KOPT-K1 (cell line): ENCODE results near the gene GDPD5.
A peak's percentile ranks its signal among the peaks of the same experiment; 100 is the strongest.

ENCODE experiments used
- H3K27ac ChIP-seq: fragments of 200-600 bp; sonication (generic); 2 replicates; pipeline ENCODE4 v1.5.1; 2016; ENCODE audit warnings: antibody characterized with exemption, mild to moderate bottlenecking, low read depth, low read length; ENCODE audit not compliant: poor library complexity, severe bottlenecking
- H3K36me3 ChIP-seq: fragments of 200-600 bp; sonication (generic); 2 replicates; pipeline ENCODE4 v1.5.1; 2017; ENCODE audit warnings: antibody characterized with exemption, mild to moderate bottlenecking, low read length, moderate library complexity; ENCODE audit not compliant: insufficient read depth
- H3K9me3 ChIP-seq: fragments of 200-600 bp; sonication (generic); 2 replicates; pipeline ENCODE4 v1.5.1; 2017; ENCODE audit warnings: antibody characterized with exemption, low read length, mild to moderate bottlenecking; ENCODE audit not compliant: insufficient read depth, poor library complexity, severe bottlenecking

GDPD5 gene

GRCh38 chr11:75399344-75400145, 126.2 kb downstream of the GDPD5 start, which contains the start of gene RPS3:
RPS3 (plus strand) TSS chr11:75399518; CDS start chr11:75399548, 30 bp downstream.
- Histone ChIP-seq H3K36me3 (peaks cover 46% of the 10 kb centered on the region), H3K9me3 (no peaks in the 10 kb centered on the region), H3K27ac (peak within 1 kb of the TSS; percentile 84)

GRCh38 chr11:75398906-75399305, 126.8 kb downstream of the GDPD5 start:
- Histone ChIP-seq H3K9me3 (no peaks in the 10 kb centered on the region), H3K27ac (no peak overlapping the region), H3K36me3 (peaks cover 40% of the 10 kb centered on the region)

- no peaks in the 10 kb centered on the region for H3K9me3 ChIP-seq
- H3K36me3 ChIP-seq = no peaks in the 10 kb centered on the region
- no peak overlapping the region for H3K27ac ChIP-seq
Observed at GRCh38 chr11:75394085-75394840, 131.5 kb downstream of the GDPD5 start.

GRCh38 chr11:75389925-75390324, 135.8 kb downstream of the GDPD5 start:
- H3K27ac ChIP-seq = no peak overlapping the region
- no peaks in the 10 kb centered on the region for H3K9me3 ChIP-seq
- no peaks in the 10 kb centered on the region for H3K36me3 ChIP-seq

GRCh38 chr11:75389276-75389605, 136.5 kb downstream of the GDPD5 start:
- no peaks in the 10 kb centered on the region for H3K36me3 ChIP-seq
- H3K9me3 ChIP-seq = no peaks in the 10 kb centered on the region
- no peak overlapping the region for H3K27ac ChIP-seq

- Histone ChIP-seq H3K27ac (no peak overlapping the region), H3K9me3 (no peaks in the 10 kb centered on the region), H3K36me3 (no peaks in the 10 kb centered on the region)
Observed at GRCh38 chr11:75388386-75389275, 137.1 kb downstream of the GDPD5 start.

GRCh38 chr11:75387736-75388294, 137.9 kb downstream of the GDPD5 start:
- Histone ChIP-seq H3K9me3 (no peaks in the 10 kb centered on the region), H3K27ac (no peak overlapping the region), H3K36me3 (no peaks in the 10 kb centered on the region)

GRCh38 chr11:75386942-75387630, 138.7 kb downstream of the GDPD5 start:
- no peaks in the 10 kb centered on the region for H3K9me3 ChIP-seq
- no peak overlapping the region for H3K27ac ChIP-seq
- H3K36me3 ChIP-seq = no peaks in the 10 kb centered on the region
